NB4 (cell line): ENCODE data around the gene KIRREL3.

Source experiments
- DNase-seq: peaks from one replicate; pipeline ENCODE4 v3.0.0; 2010; ENCODE audit warnings: low read depth
- H3K4me3 ChIP-seq: one replicate; pipeline ENCODE4 v1.5.1; 2011; ENCODE audit warnings: mild to moderate bottlenecking, low read depth, low read length, moderate library complexity
- CTCF ChIP-seq: IDR thresholded peaks from one replicate; pipeline ENCODE4 v1.5.1; 2012; ENCODE audit warnings: low read depth, low read length
- MAX ChIP-seq: IDR thresholded peaks from 2 replicates; pipeline ENCODE4 v1.6.1; 2011; ENCODE audit warnings: low read depth, low read length
- MYC ChIP-seq: IDR thresholded peaks from 2 replicates; pipeline ENCODE4 v1.6.1; 2011; ENCODE audit warnings: low read depth, low read length
- POLR2A ChIP-seq: IDR thresholded peaks from 2 replicates; pipeline ENCODE4 v1.6.1; 2011; ENCODE audit warnings: mild to moderate bottlenecking; ENCODE audit not compliant: insufficient read length; ENCODE audit errors: extremely low read depth

KIRREL3 gene

GRCh38 chr11:126602349-126602940, 398.1 kb downstream of the KIRREL3 start:
- TF ChIP-seq POLR2A (no peak), MYC (no peak), CTCF (no peak), MAX (no peak)
- no peak overlapping the region for H3K4me3 ChIP-seq
- DNase-seq = no peak

- TF ChIP-seq CTCF = no peak
- no peak for DNase-seq
- H3K4me3 ChIP-seq = no peak overlapping the region
These were observed 398.9 kb downstream of the KIRREL3 start for GRCh38 chr11:126601550-126602215.

- no peak overlapping the region for H3K4me3 ChIP-seq
- no peak for DNase-seq
- no peak for TF ChIP-seq MAX
- TF ChIP-seq POLR2A = no peak
- no peak for TF ChIP-seq MYC
- TF ChIP-seq CTCF = no peak
These were observed 399.4 kb downstream of the KIRREL3 start for GRCh38 chr11:126601136-126601535.

GRCh38 chr11:126599217-126599897, 401.2 kb downstream of the KIRREL3 start:
- TF ChIP-seq CTCF (no peak), MAX (no peak), POLR2A (no peak), MYC (no peak)
- H3K4me3 ChIP-seq = no peak overlapping the region
- no peak for DNase-seq

- TF ChIP-seq POLR2A (no peak), MAX (no peak), MYC (no peak), CTCF (no peak)
- DNase-seq = no peak
- H3K4me3 ChIP-seq = no peak overlapping the region
These were observed 402.0 kb downstream of the KIRREL3 start for GRCh38 chr11:126598344-126599216.
